HFF-Myc (cell line): Measurements from ENCODE around the gene IFITM2.
"Not testable (repeated sequence)": the region's sequence is repeated elsewhere in the genome, so short reads cannot be mapped to it uniquely, and the experiment has no call there.

Source experiments
- DNase-seq: peaks from one replicate; pipeline ENCODE4 v3.0.0-alpha.2; 2011; ENCODE audit warnings: low read depth; ENCODE audit errors: extremely low read depth
- H3K4me3 ChIP-seq: replicated peaks from 2 replicates; pipeline ENCODE4 v1.5.1; 2011; ENCODE audit warnings: low read depth, mild to moderate bottlenecking, control low read depth, low read length
- CTCF ChIP-seq: IDR thresholded peaks from 2 replicates; pipeline ENCODE4 v1.5.1; 2012; ENCODE audit warnings: mild to moderate bottlenecking, low read depth, low read length, control low read depth; ENCODE audit errors: missing control alignments

The IFITM2 gene

GRCh38 chr11:325796-326591 lies 18.4 kb downstream of the IFITM2 start:
- TF ChIP-seq CTCF = no peak
- DNase-seq = no peak
- H3K4me3 ChIP-seq = no peak overlapping the region

GRCh38 chr11:326592-326841 lies 18.9 kb downstream of the IFITM2 start:
- DNase-seq = no peak
- no peak for TF ChIP-seq CTCF
- H3K4me3 ChIP-seq = no peak overlapping the region

- H3K4me3 ChIP-seq = no peak overlapping the region
- TF ChIP-seq CTCF = no peak
- DNase-seq = no peak
Measured at GRCh38 chr11:326842-327580, 19.4 kb downstream of the IFITM2 start.

GRCh38 chr11:327581-327923 lies 19.9 kb downstream of the IFITM2 start:
- H3K4me3 ChIP-seq = no peak overlapping the region

GRCh38 chr11:328012-328411 lies 20.4 kb downstream of the IFITM2 start:
- no peak for DNase-seq
- H3K4me3 ChIP-seq = no peak overlapping the region
- no peak for TF ChIP-seq CTCF

More at GRCh38 chr11:327581-327923, 19.9 kb downstream of the IFITM2 start:
- no peak for DNase-seq
- TF ChIP-seq CTCF = no peak

GRCh38 chr11:328516-329100 lies 21.0 kb downstream of the IFITM2 start:
- not testable (repeated sequence) for DNase-seq, H3K4me3 ChIP-seq

GRCh38 chr11:329886-330253 lies 22.3 kb downstream of the IFITM2 start:
- H3K4me3 ChIP-seq = no peak overlapping the region
- DNase-seq = no peak
- no peak for TF ChIP-seq CTCF
